ENCODE results near the gene LRRC8D.

DNA sequence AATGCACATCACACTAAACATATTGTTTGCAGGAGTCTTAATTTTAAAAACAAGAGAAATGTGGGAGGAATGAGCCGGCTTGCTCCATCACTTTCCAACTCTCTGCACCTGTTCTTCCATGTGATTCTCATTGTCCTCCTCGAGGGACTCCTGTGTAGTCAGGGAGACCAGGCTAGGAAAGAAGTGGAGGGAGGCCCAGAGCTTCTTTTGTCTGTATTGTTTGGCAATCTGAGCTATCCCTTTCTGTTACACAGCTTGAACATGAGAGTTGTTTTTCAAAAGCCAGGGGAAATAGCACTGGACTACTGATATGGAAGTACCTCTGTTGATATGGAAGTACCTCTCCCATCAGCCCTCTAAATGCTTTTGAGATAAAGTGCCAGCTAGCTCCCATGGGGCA, 18.8 kb upstream of the LRRC8D start:
- TF ChIP-seq SUZ12 (IDR thresholded peaks at IDR 0.05; ENCODE audit: extremely low read depth, insufficient read depth, insufficient read length) (no peak), YY1 (IDR thresholded peaks at IDR 0.05; ENCODE audit: insufficient read depth, insufficient read length) (no peak)
